Ecto neural progenitor cell (in vitro differentiated cells): ENCODE data around the gene FRMD4A.
A peak's percentile ranks its signal among the peaks of the same experiment; 100 is the strongest.
"Not testable (repeated sequence)": the region's sequence is repeated elsewhere in the genome, so short reads cannot be mapped to it uniquely, and the experiment has no call there.

ENCODE experiments used
- DNase-seq: peaks from one replicate; pipeline ENCODE4 v3.0.0-alpha.2; 2018; ENCODE audit warnings: low spot score

FRMD4A gene

GRCh38 chr10:13915710-13916109 is 415.0 kb downstream of the FRMD4A start:
- DNase-seq = peak; percentile 60

GRCh38 chr10:13913897-13914296 is 416.8 kb downstream of the FRMD4A start:
- no peak for DNase-seq

GRCh38 chr10:13911821-13912520 is 418.8 kb downstream of the FRMD4A start:
- DNase-seq = no peak

GRCh38 chr10:13909516-13910258 is 421.0 kb downstream of the FRMD4A start:
- DNase-seq = no peak

GRCh38 chr10:13908475-13908874 is 422.2 kb downstream of the FRMD4A start:
- DNase-seq = no peak

GRCh38 chr10:13907570-13907969 is 423.2 kb downstream of the FRMD4A start:
- DNase-seq = no peak

GRCh38 chr10:13905281-13905680 is 425.4 kb downstream of the FRMD4A start:
- no peak for DNase-seq

- no peak for DNase-seq
Measured at GRCh38 chr10:13904064-13904463, 426.7 kb downstream of the FRMD4A start.

GRCh38 chr10:13902868-13903587 is 427.7 kb downstream of the FRMD4A start:
- no peak for DNase-seq

GRCh38 chr10:13899941-13900340 is 430.8 kb downstream of the FRMD4A start:
- DNase-seq = no peak

- not testable (repeated sequence) for DNase-seq
Measured at GRCh38 chr10:13896146-13896545, 434.6 kb downstream of the FRMD4A start.

GRCh38 chr10:13894412-13895093 is 436.2 kb downstream of the FRMD4A start:
- no peak for DNase-seq

GRCh38 chr10:13893926-13894325 is 436.8 kb downstream of the FRMD4A start:
- DNase-seq = no peak

GRCh38 chr10:13892871-13893270 is 437.9 kb downstream of the FRMD4A start:
- DNase-seq = no peak

- no peak for DNase-seq
Measured at GRCh38 chr10:13892001-13892491, 438.7 kb downstream of the FRMD4A start.

- peak; percentile 70 for DNase-seq
Measured at GRCh38 chr10:13891128-13892000, 439.4 kb downstream of the FRMD4A start.

- no peak for DNase-seq
Measured at GRCh38 chr10:13890233-13891127, 440.2 kb downstream of the FRMD4A start.

- DNase-seq = no peak
Measured at GRCh38 chr10:13887761-13888160, 443.0 kb downstream of the FRMD4A start.

- no peak for DNase-seq
Measured at GRCh38 chr10:13885238-13885990, 445.3 kb downstream of the FRMD4A start.
